HG03097 (cell line): ENCODE measurements around the gene ANK2.

Experiments
- ATAC-seq: cut with Tn5 transposase; IDR thresholded peaks from one replicate; pipeline ENCODE4 v1.9.1; 2021; ENCODE audit not compliant: unreplicated experiment, low FRiP score

ANK2 gene

GRCh38 chr4:113273721-113274220 is 224.3 kb downstream of the ANK2 start:
- no peak for ATAC-seq

- ATAC-seq: no peak
Measured at GRCh38 chr4:113276464-113277170, 227.2 kb downstream of the ANK2 start.

GRCh38 chr4:113278324-113278934 is 229.0 kb downstream of the ANK2 start:
- peak; percentile 97 for ATAC-seq

- ATAC-seq: no peak
Measured at GRCh38 chr4:113285501-113285900, 236.0 kb downstream of the ANK2 start.

GRCh38 chr4:113288257-113288656 is 238.8 kb downstream of the ANK2 start:
- ATAC-seq: no peak

- no peak for ATAC-seq
Measured at GRCh38 chr4:113288696-113289095, 239.2 kb downstream of the ANK2 start.

- ATAC-seq: no peak
Measured at GRCh38 chr4:113289766-113290165, 240.3 kb downstream of the ANK2 start.

GRCh38 chr4:113290666-113291065 is 241.2 kb downstream of the ANK2 start:
- ATAC-seq: no peak

GRCh38 chr4:113292371-113293042 is 243.1 kb downstream of the ANK2 start:
- ATAC-seq: no peak

- ATAC-seq: no peak
Measured at GRCh38 chr4:113293043-113293560, 243.6 kb downstream of the ANK2 start.

- no peak for ATAC-seq
Measured at GRCh38 chr4:113293674-113294073, 244.2 kb downstream of the ANK2 start.

- ATAC-seq: no peak
Measured at GRCh38 chr4:113294908-113295307, 245.5 kb downstream of the ANK2 start.

GRCh38 chr4:113300471-113300928 is 251.0 kb downstream of the ANK2 start:
- ATAC-seq: no peak

- no peak for ATAC-seq
Measured at GRCh38 chr4:113302051-113302450, 252.6 kb downstream of the ANK2 start.

GRCh38 chr4:113303315-113303714 is 253.9 kb downstream of the ANK2 start:
- no peak for ATAC-seq

GRCh38 chr4:113311047-113311446 is 261.6 kb downstream of the ANK2 start:
- ATAC-seq: no peak

GRCh38 chr4:113312529-113312928 is 263.1 kb downstream of the ANK2 start:
- ATAC-seq: no peak

- no peak for ATAC-seq
Measured at GRCh38 chr4:113314426-113314825, 265.0 kb downstream of the ANK2 start.

- ATAC-seq: peak; percentile 99
Measured at GRCh38 chr4:113316879-113317278, 267.4 kb downstream of the ANK2 start.

- ATAC-seq: no peak
Measured at GRCh38 chr4:113317523-113317922, 268.1 kb downstream of the ANK2 start.

GRCh38 chr4:113322736-113323135 is 273.3 kb downstream of the ANK2 start:
- ATAC-seq: no peak
